Fibroblast of skin of scalp (primary cell): Measurements from ENCODE around the gene KCNJ16.
A peak's percentile ranks its signal among the peaks of the same experiment; 100 is the strongest.

ENCODE experiments used
- DNase-seq: peaks from one replicate; pipeline ENCODE4 v3.0.0-alpha.2; 2013

The KCNJ16 gene

DNA sequence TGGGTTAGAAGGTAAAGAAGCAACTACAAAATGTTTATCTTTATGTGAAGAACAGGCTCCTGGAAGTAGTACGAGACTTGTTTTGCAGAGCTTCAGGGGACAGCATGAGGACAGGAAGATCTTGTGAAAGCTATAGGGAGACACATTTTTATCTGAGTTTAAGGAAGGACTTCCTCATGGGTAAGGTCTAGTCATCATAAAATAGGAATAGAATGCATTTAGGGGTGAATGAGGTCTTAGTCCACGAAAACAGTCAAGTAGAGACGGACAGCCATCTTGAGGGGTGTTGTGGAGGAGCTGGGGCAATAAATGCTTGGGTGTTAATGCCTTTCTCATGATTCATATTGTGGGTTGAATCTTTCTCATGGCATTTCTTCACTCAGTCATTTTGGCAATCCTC lies 24.3 kb downstream of the KCNJ16 start:
- DNase-seq = peak; percentile 9

DNA sequence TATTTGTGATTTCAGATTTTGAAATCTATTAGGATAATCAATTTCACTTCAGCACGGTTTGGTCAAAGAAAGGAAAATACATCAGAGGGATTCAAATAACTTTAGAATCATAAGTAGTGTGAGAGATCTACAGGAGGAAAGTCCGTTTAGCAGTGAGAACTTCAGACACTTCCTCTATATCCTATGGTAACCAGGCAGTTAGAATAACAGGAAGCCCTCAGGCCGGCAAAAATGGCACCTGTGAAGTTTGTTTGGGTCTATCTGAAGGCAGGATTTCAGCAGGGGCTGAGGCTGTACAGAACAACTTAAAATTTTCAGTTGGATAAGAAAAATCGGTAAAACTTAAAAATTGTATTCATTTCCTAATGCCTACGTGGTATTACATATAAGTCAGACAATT lies 24.9 kb downstream of the KCNJ16 start:
- DNase-seq = no peak

DNA sequence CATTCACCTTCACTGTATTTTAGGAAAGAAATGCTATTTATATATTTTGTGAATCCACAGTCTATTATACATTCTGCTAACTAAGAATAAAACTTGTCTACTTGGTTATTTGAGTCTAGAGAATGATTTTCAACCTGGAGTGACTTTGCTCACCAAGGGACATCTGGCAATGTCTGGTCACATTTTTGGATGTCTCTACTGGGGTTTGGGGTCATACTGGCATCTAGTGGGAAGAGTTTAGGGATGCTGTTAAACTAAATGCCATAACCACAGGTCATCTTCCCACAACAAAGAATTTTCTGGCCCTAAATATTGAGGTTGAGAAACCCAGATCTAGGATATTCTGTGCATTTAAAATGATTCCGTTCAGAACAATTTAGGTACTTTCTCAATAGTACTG lies 26.0 kb downstream of the KCNJ16 start:
- DNase-seq = peak; percentile 16

DNA sequence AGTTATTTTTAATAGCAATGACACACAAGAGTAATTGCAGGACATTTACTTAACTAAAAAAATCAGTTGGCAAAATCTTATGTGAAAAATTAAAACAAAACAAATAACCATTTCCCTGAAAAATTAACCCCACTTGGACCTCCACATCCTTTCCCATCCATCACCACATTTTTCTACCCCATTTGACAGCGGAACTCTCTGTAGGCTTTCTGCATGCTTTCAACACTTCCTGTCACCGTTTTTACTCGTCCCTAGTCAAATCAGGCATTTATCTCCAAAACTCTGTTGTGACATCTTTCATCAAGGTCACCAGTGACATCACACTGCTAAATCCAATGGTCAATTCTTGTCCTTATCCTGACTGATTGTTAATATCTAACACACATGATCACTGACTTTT lies 27.5 kb downstream of the KCNJ16 start:
- no peak for DNase-seq

DNA sequence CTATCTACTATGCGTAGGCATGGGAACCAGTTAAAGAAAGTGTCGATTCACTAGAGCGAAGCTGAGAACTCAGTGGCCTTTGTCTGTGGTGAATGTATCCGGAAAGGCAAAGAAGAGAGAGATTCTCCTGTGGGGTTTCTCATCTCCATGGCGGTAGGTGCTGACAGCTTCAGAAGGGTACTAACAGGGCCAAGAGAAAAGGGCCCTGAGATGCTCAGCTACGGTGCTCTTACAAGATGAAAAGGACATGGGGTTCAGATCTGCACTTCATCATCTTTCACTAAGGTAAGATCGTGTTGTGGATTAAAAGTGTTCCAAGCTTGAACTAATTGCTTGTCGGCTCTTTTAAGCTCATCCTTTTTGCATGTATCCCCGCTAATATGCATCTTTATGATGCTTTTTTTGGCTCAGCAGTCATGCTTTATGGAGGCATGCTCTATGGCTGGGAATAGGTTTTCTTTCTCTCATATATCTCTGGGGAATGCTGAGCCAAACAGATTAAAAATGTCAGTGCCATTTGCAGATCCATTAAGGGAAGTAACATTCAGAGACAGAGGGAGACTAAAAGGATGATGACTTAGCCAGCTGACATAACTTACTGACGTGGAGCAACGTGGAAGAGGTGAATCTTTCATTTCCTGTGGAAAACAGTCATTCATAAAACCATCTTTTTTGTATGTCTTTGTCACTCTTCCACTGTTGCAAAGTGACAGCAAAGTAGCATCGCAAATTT lies 29.9 kb downstream of the KCNJ16 start:
- DNase-seq = no peak

DNA sequence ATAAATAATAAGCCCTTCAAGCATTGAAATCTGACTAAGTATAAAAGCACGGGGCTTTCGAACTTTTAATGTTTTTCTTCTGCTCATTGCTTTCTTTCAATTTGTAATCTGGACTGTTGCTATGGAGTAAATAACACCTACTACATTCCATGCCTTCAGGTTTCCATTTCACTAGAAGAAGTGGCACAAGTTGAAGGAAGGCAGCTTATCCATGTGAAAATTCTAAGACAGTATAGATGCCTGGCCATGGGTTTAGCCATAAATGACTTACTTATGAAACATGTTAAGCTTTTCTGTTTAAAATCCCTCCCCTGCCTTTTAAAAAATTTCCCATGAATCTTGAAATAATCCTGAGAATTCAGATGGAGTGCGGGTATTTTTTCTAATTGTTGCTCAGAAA lies 30.6 kb downstream of the KCNJ16 start:
- no peak for DNase-seq

DNA sequence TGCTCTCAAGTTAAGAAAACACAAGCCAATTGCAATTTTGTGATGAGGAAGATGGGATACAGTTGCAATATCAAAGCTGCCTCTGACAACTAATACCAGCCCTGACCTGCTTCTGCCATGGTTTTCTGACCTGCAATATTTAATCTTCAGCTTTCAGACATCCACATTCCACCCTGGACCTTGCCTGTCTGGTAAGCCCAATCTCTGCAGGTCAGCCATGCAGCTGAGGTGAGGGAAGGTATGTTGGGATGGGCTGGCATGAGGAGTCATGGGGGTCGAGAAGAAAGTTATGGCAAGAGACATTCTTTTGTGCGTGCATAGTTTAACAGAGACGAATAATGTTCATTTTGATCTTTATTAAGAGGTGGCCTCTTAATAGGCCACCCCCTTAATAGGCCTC lies 31.5 kb downstream of the KCNJ16 start:
- no peak for DNase-seq

DNA sequence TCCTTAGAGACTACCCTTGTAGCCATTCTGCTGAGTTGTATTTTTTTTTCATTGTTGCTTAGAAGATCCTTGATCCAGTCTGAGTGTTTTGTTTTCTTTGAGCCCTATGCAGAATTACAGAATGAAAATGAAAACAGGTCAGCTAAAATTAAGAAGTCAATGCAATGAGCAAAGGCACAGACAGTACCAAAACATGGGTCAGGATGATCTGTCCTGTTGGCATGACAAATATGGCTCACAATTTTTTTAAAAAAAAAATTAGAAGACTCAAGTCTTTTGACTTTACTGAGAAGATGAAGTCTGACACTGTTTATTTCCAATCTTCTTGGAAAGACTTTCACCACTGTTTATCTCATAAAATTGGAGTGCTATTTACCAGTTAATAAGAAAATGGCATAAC lies 32.4 kb downstream of the KCNJ16 start:
- DNase-seq = peak; percentile 38

DNA sequence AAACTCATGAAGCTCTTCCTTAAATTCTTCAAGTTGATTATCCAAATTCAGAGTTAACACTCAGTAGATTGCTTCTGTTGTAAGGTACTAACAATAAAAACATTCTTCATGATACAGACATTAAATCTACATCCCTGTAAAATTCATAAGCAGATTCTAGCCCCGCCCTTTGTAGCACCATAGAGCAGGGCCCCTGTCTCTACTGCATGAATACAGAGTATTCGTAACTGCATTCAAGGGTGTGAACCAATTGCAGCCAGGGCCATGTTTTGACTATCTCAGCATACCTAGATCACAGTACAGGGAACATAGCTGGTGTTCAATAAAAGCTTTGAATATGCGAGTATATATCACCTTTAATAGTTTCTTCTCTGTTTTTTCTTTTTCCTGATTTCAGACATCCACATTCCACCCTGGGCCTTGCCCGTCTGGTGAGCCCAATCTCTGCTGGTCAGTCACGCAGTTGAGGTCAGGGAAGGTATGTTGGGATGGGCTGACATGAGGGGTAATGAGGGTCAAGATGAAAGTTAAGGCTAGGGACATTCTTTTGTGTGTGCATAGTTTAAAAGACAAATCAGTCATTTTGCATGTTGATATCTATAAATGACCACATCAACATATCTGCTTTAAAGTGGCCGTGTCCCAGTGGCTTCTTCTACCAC lies 33.0 kb downstream of the KCNJ16 start:
- DNase-seq = no peak

DNA sequence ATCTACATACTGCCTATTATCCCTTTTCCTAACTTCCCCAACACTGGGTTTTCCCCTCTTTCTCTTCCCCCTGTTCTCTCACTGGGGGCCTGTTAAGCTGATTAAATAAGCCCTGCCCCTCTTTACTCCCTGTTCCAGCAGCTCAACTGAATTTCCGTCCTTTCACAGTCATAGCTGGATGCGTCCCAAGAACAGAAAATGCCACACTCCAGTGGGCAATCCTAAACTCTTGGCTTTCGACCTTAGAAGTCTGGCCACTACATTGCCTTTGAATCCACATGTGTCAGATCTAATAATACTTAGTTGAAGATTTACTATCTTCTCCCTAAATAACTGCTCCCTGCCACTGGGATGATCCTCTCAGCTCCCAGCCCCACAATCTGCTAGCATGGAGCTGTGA lies 34.5 kb downstream of the KCNJ16 start:
- no peak for DNase-seq

DNA sequence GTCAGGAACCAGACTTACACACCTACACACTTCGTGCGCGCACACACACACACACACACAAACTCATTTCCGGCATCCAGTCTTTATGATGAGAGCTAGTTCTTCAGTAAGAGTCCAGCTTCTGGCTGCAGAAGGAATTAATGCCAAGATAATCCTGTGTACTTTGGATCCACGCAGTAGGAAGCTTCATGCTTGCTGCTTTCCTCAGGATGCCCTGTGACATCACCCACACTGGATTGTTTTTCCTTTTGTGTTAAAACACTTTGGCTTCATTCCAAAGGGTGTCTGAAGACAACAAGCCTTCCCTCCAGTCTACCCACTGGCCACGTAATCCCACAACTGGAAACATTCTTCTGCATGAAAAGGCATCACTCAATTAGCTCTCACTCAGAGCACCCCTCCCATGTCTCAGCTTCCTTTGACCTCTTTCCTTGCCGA lies 35.4 kb downstream of the KCNJ16 start:
- peak; percentile 58 for DNase-seq

DNA sequence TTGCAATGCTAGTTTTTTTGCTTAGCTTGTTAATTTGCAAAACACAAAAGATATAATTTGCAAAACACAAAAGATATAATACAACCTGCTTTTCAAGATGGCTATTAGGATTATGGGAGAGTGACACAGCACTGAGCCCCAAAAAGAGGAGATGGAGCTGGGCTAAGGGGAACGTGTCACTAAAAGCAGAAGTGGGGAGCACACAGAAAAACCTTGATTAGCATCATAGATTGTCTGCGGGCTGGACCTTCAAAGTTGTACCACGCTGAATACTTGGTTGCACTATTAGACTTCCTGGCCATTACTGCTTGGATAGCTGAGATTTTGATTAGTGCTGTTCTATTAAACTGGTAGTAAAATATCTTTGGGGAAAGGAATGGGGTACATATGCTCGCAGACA lies 36.2 kb downstream of the KCNJ16 start:
- DNase-seq = no peak

DNA sequence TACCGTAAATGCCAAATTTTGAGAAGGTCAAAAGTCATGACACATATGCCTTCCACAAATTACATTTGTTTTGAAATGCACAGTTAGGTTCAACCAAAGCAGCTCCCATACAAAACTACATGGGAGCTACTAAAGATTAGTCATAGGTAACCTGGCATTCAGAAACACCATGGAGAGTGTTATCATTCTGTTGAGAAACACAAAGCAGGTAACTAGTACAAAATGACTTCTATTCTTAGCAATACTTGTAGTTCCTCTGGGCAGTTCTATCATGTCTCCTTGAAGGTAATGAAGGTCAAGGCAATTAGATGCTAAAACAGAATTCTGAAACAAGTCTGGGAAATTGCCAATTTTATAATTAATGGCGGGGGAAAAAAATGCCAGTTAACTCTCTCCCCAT lies 39.4 kb downstream of the KCNJ16 start:
- DNase-seq = no peak

DNA sequence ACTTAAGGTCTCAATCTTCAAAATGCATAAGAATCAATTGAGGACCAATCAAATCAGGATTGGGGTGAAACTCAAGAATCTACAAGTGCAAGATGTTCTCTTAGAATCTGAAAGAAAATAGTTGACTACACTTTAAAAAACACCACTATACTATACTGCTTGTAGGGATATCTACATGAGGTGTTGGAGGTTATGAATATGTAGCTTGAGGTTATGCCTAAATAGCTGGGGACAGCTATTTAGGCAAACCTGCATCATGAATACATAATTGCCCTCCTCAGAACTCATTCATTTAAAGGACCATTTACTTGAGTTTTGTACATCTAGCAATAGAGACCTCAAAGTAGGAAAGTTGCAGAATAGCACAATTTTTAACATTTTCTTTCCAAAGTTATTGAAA lies 40.1 kb downstream of the KCNJ16 start:
- no peak for DNase-seq

DNA sequence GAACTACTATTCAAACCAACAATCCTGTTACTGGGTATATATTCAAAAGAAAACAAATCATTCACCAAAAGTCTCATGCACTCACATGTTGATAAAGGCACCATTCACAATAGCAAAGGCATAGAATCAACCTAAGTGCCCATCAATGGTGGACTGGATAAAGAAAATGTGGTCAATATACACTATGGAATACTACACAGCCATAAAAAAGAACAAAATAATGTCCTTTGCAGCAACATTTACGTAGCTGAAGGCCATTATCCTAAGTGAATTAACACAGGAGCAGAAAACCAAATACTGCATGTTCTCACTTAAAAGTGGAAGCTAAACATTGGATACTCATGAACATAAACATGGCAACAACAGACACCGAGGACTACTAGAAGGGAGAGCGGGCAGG lies 41.9 kb downstream of the KCNJ16 start:
- no peak for DNase-seq

DNA sequence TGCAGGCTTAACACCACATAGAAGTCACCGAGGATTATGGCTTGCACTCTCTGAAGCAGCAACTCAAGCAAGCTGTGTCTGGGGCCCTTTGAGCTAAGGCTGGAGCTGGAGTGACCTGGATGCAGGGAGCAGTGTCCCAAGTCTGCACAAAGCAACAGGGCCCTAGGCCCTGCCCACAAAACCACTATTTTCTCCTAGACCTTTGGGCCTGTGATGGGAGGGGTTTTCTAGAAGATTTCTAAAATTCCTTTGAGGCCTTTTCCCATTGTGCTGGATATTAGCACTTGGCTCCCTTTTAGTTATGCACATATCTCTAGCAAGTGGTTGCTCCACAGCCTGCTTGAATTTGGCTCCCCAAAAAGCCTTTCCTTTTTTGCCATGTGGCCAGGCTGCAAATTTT lies 44.5 kb downstream of the KCNJ16 start:
- no peak for DNase-seq

DNA sequence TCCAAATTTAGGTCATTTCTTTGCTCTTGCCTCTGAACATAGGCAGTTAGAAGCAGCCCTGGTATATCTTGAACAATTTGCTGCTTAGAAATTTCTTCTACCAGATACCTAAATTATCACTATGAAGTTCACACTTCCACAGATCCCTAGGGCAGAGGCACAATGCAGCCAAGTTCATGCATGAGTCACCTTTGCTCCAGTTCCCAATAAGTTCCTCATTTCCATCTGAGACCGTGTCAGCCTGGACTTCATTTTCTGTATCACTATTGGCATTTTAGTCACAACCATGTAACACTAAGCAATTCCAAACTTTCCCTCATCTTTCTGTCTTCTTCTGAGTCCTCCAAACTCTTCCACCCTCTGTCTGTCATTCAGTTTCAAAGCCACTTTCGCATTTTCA lies 45.0 kb downstream of the KCNJ16 start:
- no peak for DNase-seq

DNA sequence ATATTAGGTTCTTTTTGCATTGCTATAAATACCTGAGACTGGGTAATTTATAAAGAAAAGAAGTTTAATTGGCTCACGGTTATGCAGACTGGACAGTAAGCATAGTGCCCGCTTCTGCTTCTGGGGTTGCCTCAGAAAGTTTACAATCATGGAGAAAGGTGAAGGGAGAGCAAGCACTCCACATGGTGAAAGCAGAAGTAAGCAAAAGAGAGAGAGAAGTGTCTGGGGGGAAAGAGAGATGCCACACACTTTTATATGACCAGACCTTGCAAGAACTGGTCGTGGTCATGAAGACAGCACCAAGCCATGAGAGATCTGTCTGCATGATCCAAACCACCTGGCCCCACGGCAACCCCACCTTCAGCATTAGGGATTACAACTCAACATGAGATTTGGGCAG lies 45.4 kb downstream of the KCNJ16 start:
- no peak for DNase-seq

DNA sequence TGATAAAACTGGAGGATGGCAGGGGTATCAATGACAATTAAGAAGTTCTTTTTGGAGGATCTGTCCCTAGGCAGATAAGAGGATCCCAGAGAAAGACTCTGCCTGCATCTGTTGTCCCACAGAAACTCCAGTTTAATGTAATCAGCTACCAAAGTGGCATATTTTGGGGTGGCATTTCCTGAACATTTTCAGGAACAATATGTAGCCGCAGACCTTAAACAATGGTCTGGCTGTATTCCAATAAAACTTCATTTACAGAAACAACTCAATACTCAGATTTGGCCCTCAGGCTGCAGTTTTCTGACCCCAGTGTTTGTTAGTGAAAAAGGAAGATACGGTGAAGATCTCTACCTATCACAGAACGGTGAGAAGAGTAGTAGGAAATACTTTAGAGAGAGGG lies 46.1 kb downstream of the KCNJ16 start:
- DNase-seq = no peak

DNA sequence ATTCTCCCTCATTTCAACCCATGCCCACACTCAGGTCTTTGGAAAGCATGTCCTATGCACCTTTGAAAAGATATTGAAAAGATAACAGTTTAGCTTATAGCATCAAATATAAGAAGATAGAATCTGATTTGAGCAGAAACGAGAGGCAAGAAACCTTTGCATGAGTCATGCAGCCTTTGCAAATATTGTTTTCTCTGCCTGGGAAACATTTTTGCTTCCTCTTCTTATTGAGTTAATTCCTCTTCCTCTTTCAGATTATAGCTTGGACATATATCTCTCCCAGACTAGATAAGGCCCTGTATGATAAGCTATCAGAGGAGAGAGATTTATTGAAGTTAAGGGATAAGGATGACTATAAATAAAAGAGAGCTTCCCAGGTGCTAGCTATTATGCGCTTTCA lies 48.2 kb downstream of the KCNJ16 start:
- DNase-seq = no peak

DNA sequence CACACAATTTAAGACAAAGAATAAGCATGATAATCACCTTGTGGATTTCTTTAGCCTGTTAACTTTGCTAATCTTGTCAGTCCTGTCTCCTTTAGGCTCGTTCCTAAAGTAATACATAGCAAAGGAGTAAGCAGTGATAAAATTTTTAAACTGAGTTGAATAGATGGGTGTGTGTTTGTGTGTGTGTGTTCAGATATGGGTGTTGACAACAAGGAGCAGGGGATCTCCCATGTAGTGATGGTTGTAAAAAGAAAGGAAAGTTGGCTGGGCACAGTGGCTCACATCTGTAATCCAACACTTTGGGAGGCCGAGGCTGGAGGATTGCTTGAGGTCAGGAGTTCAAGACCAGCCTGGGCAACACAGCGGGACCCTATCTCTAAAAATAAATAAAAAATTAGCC lies 49.7 kb downstream of the KCNJ16 start:
- no peak for DNase-seq

DNA sequence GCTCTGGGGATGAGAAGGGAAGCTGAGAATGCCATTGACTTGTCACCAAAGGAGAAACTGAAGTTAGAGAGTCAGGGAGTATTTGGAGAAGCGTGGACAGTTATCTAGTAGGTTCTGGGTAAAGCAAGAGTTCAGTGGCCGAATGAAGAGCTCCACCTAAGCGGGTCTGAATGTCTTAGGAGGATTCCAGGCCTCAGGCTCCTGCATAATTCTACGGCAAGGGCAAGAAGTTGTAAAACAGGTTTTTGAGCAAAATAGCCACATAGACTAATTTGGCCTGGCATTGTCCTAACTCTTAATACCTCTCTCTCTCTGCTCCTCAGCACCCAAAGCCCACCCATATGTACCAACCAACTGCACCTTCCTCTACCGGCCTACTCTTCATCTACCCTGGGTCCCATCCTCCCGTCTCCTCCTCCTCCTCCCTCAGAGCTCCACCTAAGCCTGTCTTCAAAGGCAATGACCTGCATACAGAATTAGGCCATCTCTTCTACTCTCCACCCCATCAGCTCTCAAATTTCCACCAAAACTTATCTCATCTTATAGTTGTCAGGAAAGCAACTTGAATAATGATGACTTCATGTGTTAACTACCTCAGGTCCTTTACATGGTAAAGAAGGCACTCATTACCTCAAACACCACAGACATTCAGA lies 52.3 kb downstream of the KCNJ16 start:
- DNase-seq = no peak

DNA sequence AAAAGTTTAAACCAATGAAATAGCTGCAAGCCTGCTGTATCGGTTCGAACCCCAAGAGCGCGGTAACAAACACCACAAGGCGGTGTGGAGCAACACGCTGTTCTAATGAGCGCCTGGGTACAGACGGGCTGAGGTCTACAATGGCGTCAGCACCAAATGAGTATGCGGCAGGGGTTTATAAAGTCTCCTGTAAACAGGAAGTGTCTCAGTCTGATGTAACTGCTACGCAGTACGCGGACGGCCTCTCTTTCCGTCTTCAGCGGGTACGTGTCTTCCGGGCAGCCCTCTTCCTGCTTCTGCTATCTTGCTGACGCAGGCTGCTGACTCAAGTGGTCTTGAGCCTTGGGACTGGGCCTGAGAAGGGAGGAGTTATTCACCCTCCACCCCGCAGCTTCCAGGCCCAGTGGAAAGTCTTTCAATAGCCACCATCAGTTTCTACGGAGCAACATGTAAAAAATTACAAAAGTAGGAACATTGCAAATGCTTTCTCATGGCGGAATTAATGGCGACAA lies 53.8 kb downstream of the KCNJ16 start:
- DNase-seq = no peak

DNA sequence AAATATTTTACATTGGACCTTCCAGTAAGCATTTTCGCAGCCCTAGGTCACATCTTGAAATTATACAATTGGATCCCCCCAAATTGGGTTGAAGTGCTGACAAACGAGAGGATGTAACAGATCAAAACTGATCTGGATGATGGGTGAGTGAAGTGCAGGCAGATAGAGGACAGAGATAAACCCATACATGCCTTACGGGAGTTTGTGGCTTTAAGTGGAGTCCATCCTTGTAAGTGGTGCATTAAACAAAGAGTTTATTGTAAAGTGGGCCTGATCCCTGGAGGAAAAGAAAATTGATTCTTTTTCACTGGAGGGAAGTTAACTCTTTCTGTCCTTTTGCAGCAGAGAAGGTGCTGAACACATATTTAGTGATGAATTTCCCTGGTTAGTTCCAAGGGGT lies 55.3 kb downstream of the KCNJ16 start:
- DNase-seq = no peak
